B cell (primary cell): ENCODE data around the gene HOXA11.

Experiments used
- EZH2 ChIP-seq: IDR thresholded peaks from 2 replicates; pipeline ENCODE4 v1.6.1; 2012; ENCODE audit warnings: borderline replicate concordance, low read depth, mild to moderate bottlenecking, moderate library complexity, low read length; ENCODE audit not compliant: insufficient read depth, poor library complexity, severe bottlenecking
- TF ChIP-seq, protein P1 (sequence below): fragments of 200-600 bp; IDR thresholded peaks from one replicate; pipeline ENCODE4 v1.8.0; 2022; ENCODE audit warnings: antibody characterized with exemption, mild to moderate bottlenecking

- TF ChIP-seq EZH2, result no peak
- TF ChIP-seq, protein P1, sequence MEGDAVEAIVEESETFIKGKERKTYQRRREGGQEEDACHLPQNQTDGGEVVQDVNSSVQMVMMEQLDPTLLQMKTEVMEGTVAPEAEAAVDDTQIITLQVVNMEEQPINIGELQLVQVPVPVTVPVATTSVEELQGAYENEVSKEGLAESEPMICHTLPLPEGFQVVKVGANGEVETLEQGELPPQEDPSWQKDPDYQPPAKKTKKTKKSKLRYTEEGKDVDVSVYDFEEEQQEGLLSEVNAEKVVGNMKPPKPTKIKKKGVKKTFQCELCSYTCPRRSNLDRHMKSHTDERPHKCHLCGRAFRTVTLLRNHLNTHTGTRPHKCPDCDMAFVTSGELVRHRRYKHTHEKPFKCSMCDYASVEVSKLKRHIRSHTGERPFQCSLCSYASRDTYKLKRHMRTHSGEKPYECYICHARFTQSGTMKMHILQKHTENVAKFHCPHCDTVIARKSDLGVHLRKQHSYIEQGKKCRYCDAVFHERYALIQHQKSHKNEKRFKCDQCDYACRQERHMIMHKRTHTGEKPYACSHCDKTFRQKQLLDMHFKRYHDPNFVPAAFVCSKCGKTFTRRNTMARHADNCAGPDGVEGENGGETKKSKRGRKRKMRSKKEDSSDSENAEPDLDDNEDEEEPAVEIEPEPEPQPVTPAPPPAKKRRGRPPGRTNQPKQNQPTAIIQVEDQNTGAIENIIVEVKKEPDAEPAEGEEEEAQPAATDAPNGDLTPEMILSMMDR, result no peak
Measured at GRCh38 chr7:27132214-27132613, 52.8 kb downstream of the HOXA11 start.
